WTC11 (cell line): ENCODE data around the gene BBS4.

Source experiments
- ATF3 ChIP-seq: sonication (generic); formaldehyde crosslinking; conservative IDR thresholded peaks from 2 replicates; pipeline ENCODE4 v1.8.1; 2022; ENCODE audit warnings: mild to moderate bottlenecking, missing genetic modification reagents
- CTCF ChIP-seq: fragments of 200-600 bp; IDR thresholded peaks from 2 replicates; pipeline ENCODE4 v1.8.0; 2022; ENCODE audit warnings: antibody characterized with exemption
- E2F4 ChIP-seq: sonication (generic); formaldehyde crosslinking; IDR thresholded peaks from 2 replicates; pipeline ENCODE4 v1.8.1; 2022; ENCODE audit warnings: low read depth, mild to moderate bottlenecking, moderate library complexity, missing genetic modification reagents, borderline replicate concordance
- ELF4 ChIP-seq: sonication (generic); formaldehyde crosslinking; IDR thresholded peaks from 2 replicates; pipeline ENCODE4 v1.8.1; 2022; ENCODE audit warnings: low read depth, mild to moderate bottlenecking, moderate library complexity, missing genetic modification reagents
- EMX1 ChIP-seq: fragments of 250-450 bp; sonication (Bioruptor Pico); IDR thresholded peaks from 2 replicates; pipeline ENCODE4 v1.8.0; 2021; ENCODE audit warnings: mild to moderate bottlenecking
- ETV6 ChIP-seq: sonication (generic); formaldehyde crosslinking; IDR thresholded peaks from 2 replicates; pipeline ENCODE4 v1.8.1; 2022; ENCODE audit warnings: mild to moderate bottlenecking, missing genetic modification reagents
- GABPB1 ChIP-seq: sonication (generic); formaldehyde crosslinking; IDR thresholded peaks from 2 replicates; pipeline ENCODE4 v1.8.1; 2023; ENCODE audit warnings: mild to moderate bottlenecking, missing genetic modification reagents
- MAX ChIP-seq: sonication (generic); formaldehyde crosslinking; IDR thresholded peaks from 2 replicates; pipeline ENCODE4 v1.8.0; 2022; ENCODE audit warnings: mild to moderate bottlenecking, missing genetic modification reagents
- RELA ChIP-seq: sonication (generic); formaldehyde crosslinking; IDR thresholded peaks from 2 replicates; pipeline ENCODE4 v1.8.1; 2022; ENCODE audit warnings: missing genetic modification reagents, mild to moderate bottlenecking, borderline replicate concordance
- TEAD4 ChIP-seq: sonication (generic); formaldehyde crosslinking; IDR thresholded peaks from 2 replicates; pipeline ENCODE4 v1.8.0; 2022; ENCODE audit warnings: mild to moderate bottlenecking, missing genetic modification reagents
- ZBTB21 ChIP-seq: sonication (generic); formaldehyde crosslinking; IDR thresholded peaks from 2 replicates; pipeline ENCODE4 v1.8.1; 2023; ENCODE audit warnings: mild to moderate bottlenecking, missing genetic modification reagents, borderline replicate concordance
- ZBTB43 ChIP-seq: sonication (generic); formaldehyde crosslinking; IDR thresholded peaks from 2 replicates; pipeline ENCODE4 v1.8.1; 2023; ENCODE audit warnings: mild to moderate bottlenecking, missing genetic modification reagents

GRCh38 chr15:72783640-72784455, 97.8 kb downstream of the BBS4 start, which contains the start of gene ADPGK:
- TF ChIP-seq GABPB1 (peak; percentile 84), TEAD4 (CRISPR knock-in tag) (0 out of 2 replicates have a peak, but pooled peaks have one; percentile 76), ZBTB21 (no peak), ATF3 (CRISPR knock-in tag) (no peak), CTCF (0 out of 2 replicates have a peak, but pooled peaks have one; percentile 33), MAX (peak; percentile 89; the same call in 1 of the 2 replicates), ELF4 (no peak), EMX1 (CRISPR knock-in tag) (no peak), E2F4 (no peak), ETV6 (CRISPR knock-in tag) (peak; percentile 71; the same call in 1 of the 2 replicates), RELA (CRISPR knock-in tag) (no peak; the same call in 1 of the 2 replicates), ZBTB43 (CRISPR knock-in tag) (no peak)
